Effector memory CD4-positive, alpha-beta T cell (primary cell): ENCODE results near the gene SIVA1.

Source experiments
- DNase-seq, 3 donors: peaks; one replicate each; pipeline ENCODE4 v3.0.0-alpha.2; 2020
- H3K27ac ChIP-seq: 2 replicates; pipeline ENCODE4 v1.7.0; 2013; ENCODE audit warnings: mild to moderate bottlenecking, low read length, moderate library complexity; ENCODE audit not compliant: insufficient read depth, poor library complexity, severe bottlenecking
- H3K27me3 ChIP-seq: replicated peaks from 2 replicates; pipeline ENCODE4 v1.7.0; 2013; ENCODE audit warnings: mild to moderate bottlenecking, low read length; ENCODE audit not compliant: insufficient read depth, control insufficient read depth, poor library complexity, severe bottlenecking
- H3K36me3 ChIP-seq: 2 replicates; pipeline ENCODE4 v1.7.0; 2013; ENCODE audit warnings: mild to moderate bottlenecking, low read length, moderate library complexity; ENCODE audit not compliant: control insufficient read depth, insufficient read depth
- H3K4me1 ChIP-seq: 2 replicates; pipeline ENCODE4 v1.7.0; 2013; ENCODE audit warnings: low read length, mild to moderate bottlenecking; ENCODE audit not compliant: control insufficient read depth, insufficient read depth, poor library complexity, severe bottlenecking
- H3K4me3 ChIP-seq: 2 replicates; pipeline ENCODE4 v1.7.0; 2013; ENCODE audit warnings: low read length, low read depth, mild to moderate bottlenecking; ENCODE audit not compliant: insufficient read depth, poor library complexity, severe bottlenecking
- H3K9me3 ChIP-seq: 2 replicates; pipeline ENCODE4 v1.7.0; 2013; ENCODE audit warnings: mild to moderate bottlenecking, low read length, moderate library complexity; ENCODE audit not compliant: control insufficient read depth

Gene SIVA1

GRCh38 chr14:104797115-104798044 is 44.4 kb downstream of the SIVA1 start:
- Histone ChIP-seq H3K36me3 (no peaks in the 10 kb centered on the region), H3K4me1 (peaks cover 42% of the 10 kb centered on the region), H3K4me3 (no peak overlapping the region), H3K9me3 (no peaks in the 10 kb centered on the region), H3K27me3 (no peaks in the 10 kb centered on the region), H3K27ac (no peak overlapping the region)
- DNase-seq: no peak

GRCh38 chr14:104798300-104799243 is 45.6 kb downstream of the SIVA1 start:
- H3K27ac ChIP-seq: no peak overlapping the region
- no peaks in the 10 kb centered on the region for H3K27me3 ChIP-seq
- no peak overlapping the region for H3K4me3 ChIP-seq
- DNase-seq: no peak
- no peaks in the 10 kb centered on the region for H3K9me3 ChIP-seq
- peaks cover 40% of the 10 kb centered on the region for H3K4me1 ChIP-seq
- no peaks in the 10 kb centered on the region for H3K36me3 ChIP-seq

DNA sequence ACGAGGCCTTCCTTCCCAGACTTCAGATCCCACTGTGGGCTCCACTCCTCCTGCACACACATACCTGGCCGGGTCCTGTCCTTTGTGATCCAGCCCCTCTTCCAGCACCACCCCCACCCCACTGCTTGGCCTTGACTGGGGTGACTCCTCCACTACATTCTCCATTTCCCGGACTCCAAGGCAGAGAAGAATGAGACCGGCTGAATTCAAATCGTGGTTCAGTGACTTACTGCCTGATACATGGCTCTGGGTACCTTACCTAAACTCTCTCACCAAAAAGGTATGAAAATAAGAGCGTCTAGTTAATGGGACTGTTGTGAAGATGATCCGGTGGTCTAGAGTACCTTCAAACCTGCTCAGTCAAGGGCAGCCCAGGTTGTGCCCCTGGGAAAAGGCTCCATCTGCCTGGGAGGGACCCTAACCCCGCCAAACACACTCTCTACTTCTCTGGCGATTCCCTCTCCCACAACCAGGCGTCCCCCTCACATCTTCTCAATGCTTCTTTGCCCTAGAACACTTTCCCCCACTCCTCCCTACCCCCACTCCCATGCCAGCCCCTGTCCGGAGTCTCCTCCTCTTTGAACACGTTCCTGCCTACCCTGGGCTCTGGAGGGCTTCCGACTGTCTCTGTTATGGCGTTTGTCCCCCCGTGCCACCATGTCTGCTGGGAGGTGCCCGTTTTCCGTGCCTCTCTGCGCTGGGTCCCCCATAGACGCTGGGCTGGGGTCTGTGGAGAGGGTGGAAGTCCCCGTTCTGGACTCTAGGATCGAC is 46.5 kb downstream of the SIVA1 start:
- Histone ChIP-seq H3K27ac (peak overlapping the region; percentile 55), H3K36me3 (no peaks in the 10 kb centered on the region), H3K4me3 (no peak overlapping the region), H3K9me3 (no peaks in the 10 kb centered on the region), H3K27me3 (no peaks in the 10 kb centered on the region), H3K4me1 (peaks cover 32% of the 10 kb centered on the region)
- DNase-seq: no peak

GRCh38 chr14:104800015-104800770 is 47.2 kb downstream of the SIVA1 start:
- no peaks in the 10 kb centered on the region for H3K9me3 ChIP-seq
- H3K27ac ChIP-seq: peak overlapping the region; percentile 55
- H3K4me3 ChIP-seq: no peak overlapping the region
- no peaks in the 10 kb centered on the region for H3K36me3 ChIP-seq
- peaks cover 26% of the 10 kb centered on the region for H3K4me1 ChIP-seq
- H3K27me3 ChIP-seq: no peaks in the 10 kb centered on the region
- DNase-seq: peak; percentile 69 to 76 (median 72)

DNA sequence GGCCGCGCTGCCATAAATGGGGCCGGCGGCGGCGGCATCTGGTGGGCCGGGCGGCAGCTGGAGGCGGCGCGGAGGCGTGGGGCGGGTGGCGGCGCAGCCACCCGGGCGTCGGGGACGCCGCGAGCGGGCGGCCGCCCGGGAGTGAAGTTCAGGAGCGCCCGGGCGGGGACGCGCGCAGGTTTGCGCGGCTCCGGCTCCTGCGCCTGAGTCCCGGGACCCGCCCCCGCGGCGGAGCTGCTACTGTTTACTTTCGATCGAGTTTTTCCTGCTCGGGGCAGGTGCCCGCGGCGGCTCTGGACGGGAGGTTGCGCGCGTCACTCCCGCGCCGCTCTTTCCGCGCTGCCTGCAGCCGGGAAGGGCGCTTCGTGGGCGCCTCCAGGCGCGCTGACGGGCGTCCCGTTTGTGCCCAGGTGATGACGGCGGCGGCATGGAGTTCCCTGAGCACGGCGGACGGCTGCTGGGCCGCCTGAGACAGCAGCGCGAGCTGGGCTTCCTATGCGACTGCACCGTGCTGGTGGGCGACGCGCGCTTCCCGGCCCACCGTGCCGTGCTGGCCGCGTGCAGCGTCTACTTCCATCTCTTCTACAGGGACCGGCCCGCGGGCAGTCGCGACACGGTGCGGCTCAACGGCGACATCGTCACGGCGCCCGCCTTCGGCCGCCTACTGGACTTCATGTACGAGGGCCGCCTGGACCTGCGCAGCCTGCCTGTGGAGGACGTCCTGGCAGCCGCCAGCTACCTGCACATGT is 48.0 kb downstream of the SIVA1 start, which contains the start of gene ZBTB42:
Gene ZBTB42 (plus strand): TSS at position 331 of the 749 bp plus-strand sequence. CDS start 97 bp downstream, at position 428.
- Histone ChIP-seq H3K4me3 (peak within 1 kb of the TSS; percentile 79), H3K9me3 (no peaks in the 10 kb centered on the region), H3K4me1 (peaks cover 23% of the 10 kb centered on the region), H3K27ac (peak within 1 kb of the TSS; percentile 63), H3K36me3 (no peaks in the 10 kb centered on the region), H3K27me3 (no peaks in the 10 kb centered on the region)
- DNase-seq: peak; percentile 59 to 69 (median 60)

DNA sequence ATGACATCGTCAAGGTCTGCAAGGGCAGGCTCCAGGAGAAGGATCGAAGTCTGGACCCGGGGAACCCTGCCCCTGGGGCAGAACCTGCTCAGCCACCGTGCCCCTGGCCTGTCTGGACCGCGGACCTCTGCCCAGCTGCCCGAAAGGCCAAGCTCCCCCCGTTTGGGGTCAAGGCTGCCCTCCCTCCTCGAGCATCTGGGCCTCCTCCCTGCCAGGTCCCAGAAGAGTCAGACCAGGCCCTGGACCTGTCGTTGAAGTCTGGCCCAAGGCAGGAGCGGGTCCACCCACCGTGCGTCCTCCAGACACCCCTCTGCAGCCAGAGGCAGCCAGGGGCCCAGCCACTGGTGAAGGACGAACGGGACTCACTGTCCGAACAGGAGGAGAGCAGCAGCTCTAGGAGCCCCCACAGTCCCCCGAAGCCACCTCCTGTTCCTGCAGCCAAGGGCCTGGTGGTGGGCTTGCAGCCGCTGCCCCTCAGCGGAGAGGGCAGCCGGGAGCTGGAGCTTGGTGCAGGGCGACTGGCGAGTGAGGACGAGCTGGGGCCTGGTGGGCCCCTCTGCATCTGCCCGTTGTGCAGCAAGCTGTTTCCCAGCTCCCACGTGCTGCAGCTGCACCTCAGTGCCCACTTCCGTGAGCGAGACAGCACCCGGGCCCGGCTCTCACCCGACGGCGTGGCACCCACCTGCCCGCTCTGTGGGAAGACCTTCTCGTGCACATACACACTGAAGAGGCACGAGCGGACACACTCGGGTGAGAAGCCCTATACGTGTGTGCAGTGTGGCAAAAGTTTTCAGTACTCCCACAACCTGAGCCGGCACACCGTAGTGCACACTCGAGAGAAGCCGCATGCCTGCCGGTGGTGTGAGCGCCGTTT is 48.8 kb downstream of the SIVA1 start:
- Histone ChIP-seq H3K4me3 (peak overlapping the region; percentile 79), H3K4me1 (peaks cover 18% of the 10 kb centered on the region), H3K36me3 (no peaks in the 10 kb centered on the region), H3K9me3 (no peaks in the 10 kb centered on the region), H3K27me3 (no peaks in the 10 kb centered on the region), H3K27ac (peak overlapping the region; percentile 63)
- DNase-seq: no peak

GRCh38 chr14:104802394-104803184 is 49.6 kb downstream of the SIVA1 start:
- H3K4me3 ChIP-seq: no peak overlapping the region

More at GRCh38 chr14:104802394-104803184, 49.6 kb downstream of the SIVA1 start:
- Histone ChIP-seq H3K27ac (no peak overlapping the region), H3K9me3 (no peaks in the 10 kb centered on the region), H3K27me3 (no peaks in the 10 kb centered on the region), H3K36me3 (no peaks in the 10 kb centered on the region), H3K4me1 (peaks cover 18% of the 10 kb centered on the region)
- DNase-seq: no peak
